GM10266 (cell line): ENCODE measurements around the gene RNF225.
A peak's percentile ranks its signal among the peaks of the same experiment; 100 is the strongest.

ENCODE experiments used
- DNase-seq: peaks from one replicate; pipeline ENCODE4 v3.0.0; 2012; ENCODE audit errors: extremely low spot score
- TF ChIP-seq, protein P1 (sequence below): IDR thresholded peaks from 2 replicates; pipeline ENCODE4 v1.5.1; 2012; ENCODE audit warnings: mild to moderate bottlenecking, low read depth; ENCODE audit not compliant: control insufficient read depth, insufficient read depth; ENCODE audit errors: missing control alignments

Gene RNF225

GRCh38 chr19:58380662-58381459 lies 14.6 kb upstream of the RNF225 start, which contains the start of gene ZNF837:
ZNF837 (minus strand) TSS chr19:58381030; CDS start chr19:58369332, 11,698 bp downstream.
- peak; percentile 98 for DNase-seq
- TF ChIP-seq, protein P1, sequence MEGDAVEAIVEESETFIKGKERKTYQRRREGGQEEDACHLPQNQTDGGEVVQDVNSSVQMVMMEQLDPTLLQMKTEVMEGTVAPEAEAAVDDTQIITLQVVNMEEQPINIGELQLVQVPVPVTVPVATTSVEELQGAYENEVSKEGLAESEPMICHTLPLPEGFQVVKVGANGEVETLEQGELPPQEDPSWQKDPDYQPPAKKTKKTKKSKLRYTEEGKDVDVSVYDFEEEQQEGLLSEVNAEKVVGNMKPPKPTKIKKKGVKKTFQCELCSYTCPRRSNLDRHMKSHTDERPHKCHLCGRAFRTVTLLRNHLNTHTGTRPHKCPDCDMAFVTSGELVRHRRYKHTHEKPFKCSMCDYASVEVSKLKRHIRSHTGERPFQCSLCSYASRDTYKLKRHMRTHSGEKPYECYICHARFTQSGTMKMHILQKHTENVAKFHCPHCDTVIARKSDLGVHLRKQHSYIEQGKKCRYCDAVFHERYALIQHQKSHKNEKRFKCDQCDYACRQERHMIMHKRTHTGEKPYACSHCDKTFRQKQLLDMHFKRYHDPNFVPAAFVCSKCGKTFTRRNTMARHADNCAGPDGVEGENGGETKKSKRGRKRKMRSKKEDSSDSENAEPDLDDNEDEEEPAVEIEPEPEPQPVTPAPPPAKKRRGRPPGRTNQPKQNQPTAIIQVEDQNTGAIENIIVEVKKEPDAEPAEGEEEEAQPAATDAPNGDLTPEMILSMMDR, result peak; percentile 14

DNA sequence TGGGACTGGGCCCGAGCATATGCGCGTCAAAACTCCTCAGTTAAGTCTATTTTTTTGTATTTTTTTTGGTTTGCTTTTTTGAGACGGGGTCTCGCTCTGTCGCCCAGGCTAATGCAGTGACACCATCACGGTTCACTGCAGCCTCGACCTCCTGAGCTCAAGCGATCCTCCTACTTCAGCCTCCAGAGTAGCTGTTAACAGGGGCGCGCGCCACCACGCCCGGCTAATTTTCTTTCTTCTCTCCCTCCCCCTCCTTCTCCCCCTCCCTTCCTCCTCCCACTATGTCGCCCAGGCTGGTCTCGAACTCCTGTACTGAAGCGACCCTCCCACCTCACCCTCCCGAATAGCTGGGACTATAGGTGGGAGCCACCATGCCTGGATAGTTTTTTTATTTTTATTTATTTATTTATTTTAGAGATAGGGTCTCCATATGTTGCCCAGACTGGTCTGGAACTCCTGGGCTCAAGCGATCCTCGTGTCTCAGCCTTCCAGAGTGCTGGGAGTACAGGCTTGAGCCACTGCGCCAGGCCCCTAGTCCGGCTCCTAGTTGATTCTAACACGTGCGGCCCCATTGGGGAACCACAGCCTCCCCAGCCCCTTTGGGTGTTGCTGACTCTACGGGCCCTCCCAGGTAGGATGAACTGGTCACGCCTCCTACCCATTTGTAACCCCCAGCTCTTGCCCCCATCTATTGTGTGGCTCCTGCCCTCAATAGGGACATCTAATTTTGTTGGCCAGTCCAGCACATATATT lies 13.8 kb upstream of the RNF225 start:
- TF ChIP-seq, protein P1, result no peak
- DNase-seq, result no peak

GRCh38 chr19:58382997-58383603 lies 12.4 kb upstream of the RNF225 start:
- DNase-seq, result no peak
- TF ChIP-seq, protein P1, result no peak

- no peak for DNase-seq
- TF ChIP-seq, protein P1, result no peak
These were observed 10.1 kb upstream of the RNF225 start for GRCh38 chr19:58385313-58385890.

- TF ChIP-seq, protein P1, result no peak
- no peak for DNase-seq
These were observed 9.4 kb upstream of the RNF225 start for GRCh38 chr19:58385891-58386575.

DNA sequence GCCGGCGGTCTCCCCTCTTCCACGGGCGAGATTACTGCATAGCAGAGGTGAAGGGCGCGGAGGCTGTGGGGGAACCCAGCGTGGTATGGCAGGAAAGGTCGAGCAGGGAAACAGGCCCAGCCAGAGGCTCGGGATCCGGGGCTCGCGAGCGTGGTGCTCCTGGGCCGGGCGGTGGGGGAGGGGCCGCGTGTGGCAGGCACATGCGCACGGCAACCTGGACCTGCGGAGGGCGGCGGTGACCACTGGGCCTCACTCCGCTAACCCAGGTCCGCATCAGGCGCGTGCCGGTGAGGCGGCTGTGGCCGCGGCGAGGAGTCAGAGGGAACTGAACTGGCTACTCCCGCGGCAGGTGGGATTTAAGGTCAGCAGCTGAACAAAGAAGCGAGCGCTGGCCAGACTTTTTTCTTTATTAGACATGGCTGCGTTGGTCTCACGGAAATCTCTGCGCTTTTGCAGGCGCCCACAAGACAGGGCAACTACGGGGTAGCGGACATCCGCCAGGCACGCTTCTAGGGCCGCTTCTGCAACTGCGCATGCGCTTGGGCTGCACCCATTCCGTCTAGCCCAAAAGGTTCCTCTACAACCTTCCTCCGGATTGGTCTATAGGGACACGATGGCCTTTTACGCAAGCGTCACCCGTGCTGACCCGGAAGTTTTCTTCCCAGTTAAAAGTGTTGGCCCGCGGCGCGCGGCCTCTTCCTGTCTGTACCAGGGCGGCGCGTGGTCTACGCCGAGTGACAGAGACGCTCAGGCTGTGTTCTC lies 8.7 kb upstream of the RNF225 start, which contains the start of gene RPS5:
Gene RPS5 (plus strand): TSS at position 694 of the 762 bp plus-strand sequence. CDS start 869 bp downstream, outside the sequence.
- peak; percentile 99 for DNase-seq
- TF ChIP-seq, protein P1, result no peak
